ENCODE results near the gene TIFAB. TPM values are rescaled to one million over a fixed set of nuclear protein-coding genes. Genes with fewer than 3 reads are reported as not detected.

The TIFAB gene
- total RNA-seq, 6 donors from 2014 or later: 0.23 to 0.24 TPM; not detected in 4

- no peak for DNase-seq
- Histone ChIP-seq H3K27me3 (peaks cover 0 to 35% (median 19%) of the 10 kb centered on the region in 4 donors), H3K4me3 (no peak overlapping the region), H3K27ac (no peak overlapping the region), H3K36me3 (no peaks in the 10 kb centered on the region), H3K4me1 (peaks cover 16 to 42% (median 34%) of the 10 kb centered on the region in 4 donors), H3K9me3 (no peaks in the 10 kb centered on the region)
- ATAC-seq (ENCODE audit: low FRiP score in 2 of 2): no peak
- WGBS, 2 donors: 33 to 41% methylated on average over 1 of the region's 1 CpG
- TF ChIP-seq EP300 (IDR thresholded peaks at IDR 0.05): no peak
- TF ChIP-seq, protein P1, sequence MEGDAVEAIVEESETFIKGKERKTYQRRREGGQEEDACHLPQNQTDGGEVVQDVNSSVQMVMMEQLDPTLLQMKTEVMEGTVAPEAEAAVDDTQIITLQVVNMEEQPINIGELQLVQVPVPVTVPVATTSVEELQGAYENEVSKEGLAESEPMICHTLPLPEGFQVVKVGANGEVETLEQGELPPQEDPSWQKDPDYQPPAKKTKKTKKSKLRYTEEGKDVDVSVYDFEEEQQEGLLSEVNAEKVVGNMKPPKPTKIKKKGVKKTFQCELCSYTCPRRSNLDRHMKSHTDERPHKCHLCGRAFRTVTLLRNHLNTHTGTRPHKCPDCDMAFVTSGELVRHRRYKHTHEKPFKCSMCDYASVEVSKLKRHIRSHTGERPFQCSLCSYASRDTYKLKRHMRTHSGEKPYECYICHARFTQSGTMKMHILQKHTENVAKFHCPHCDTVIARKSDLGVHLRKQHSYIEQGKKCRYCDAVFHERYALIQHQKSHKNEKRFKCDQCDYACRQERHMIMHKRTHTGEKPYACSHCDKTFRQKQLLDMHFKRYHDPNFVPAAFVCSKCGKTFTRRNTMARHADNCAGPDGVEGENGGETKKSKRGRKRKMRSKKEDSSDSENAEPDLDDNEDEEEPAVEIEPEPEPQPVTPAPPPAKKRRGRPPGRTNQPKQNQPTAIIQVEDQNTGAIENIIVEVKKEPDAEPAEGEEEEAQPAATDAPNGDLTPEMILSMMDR (IDR thresholded peaks at IDR 0.05): no peak
- no peak for TF ChIP-seq POLR2A (IDR thresholded peaks at IDR 0.05)
- TF ChIP-seq POLR2AphosphoS5 (IDR thresholded peaks at IDR 0.05): no peak
These were observed 34.9 kb upstream of the TIFAB start for GRCh38 chr5:135487037-135487395.

GRCh38 chr5:135486131-135487036, 34.2 kb upstream of the TIFAB start:
- H3K36me3 ChIP-seq: no peaks in the 10 kb centered on the region
- DNase-seq (peak in 1 of 2 donors; percentile 31), ATAC-seq (ENCODE audit: low FRiP score in 2 of 2) (no peak)
- no peaks in the 10 kb centered on the region for H3K9me3 ChIP-seq
- H3K4me3 ChIP-seq: no peak overlapping the region
- H3K27ac ChIP-seq: no peak overlapping the region
- peaks cover 0 to 33% (median 19%) of the 10 kb centered on the region in 4 donors for H3K27me3 ChIP-seq
- H3K4me1 ChIP-seq: peaks cover 16 to 37% (median 29%) of the 10 kb centered on the region in 4 donors
- 60 to 77% methylated on average over 12 to 13 of the region's 13 CpGs for WGBS, 2 donors
- TF ChIP-seq POLR2AphosphoS5 (IDR thresholded peaks at IDR 0.05) (no peak), EP300 (IDR thresholded peaks at IDR 0.05) (no peak), POLR2A (IDR thresholded peaks at IDR 0.05) (no peak)
- TF ChIP-seq, protein P1 (IDR thresholded peaks at IDR 0.05): no peak

DNA sequence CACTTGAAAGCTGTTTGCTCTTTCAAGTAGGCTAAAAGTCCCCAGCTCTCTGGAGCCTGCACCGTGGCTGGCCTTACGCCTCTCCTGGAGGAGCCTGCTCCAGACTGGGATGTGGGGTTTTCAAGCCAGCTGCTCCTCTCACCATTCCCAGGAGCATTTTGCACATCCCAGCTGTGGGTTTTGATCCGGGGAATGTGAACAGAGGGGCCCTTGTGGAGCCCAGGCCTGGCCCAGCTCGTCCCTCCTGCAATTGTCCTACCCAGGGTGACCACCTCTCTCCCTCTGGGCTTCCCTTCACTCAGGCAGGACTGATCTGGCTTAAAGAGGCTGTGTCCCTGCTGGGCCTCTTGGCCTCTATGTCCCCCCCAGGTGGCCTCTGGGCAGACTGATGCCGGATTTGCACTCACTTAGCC, 32.5 kb upstream of the TIFAB start:
- ATAC-seq (ENCODE audit: low FRiP score in 2 of 2): no peak
- H3K27me3 ChIP-seq: peaks cover 0 to 19% (median 11%) of the 10 kb centered on the region in 4 donors

DNA sequence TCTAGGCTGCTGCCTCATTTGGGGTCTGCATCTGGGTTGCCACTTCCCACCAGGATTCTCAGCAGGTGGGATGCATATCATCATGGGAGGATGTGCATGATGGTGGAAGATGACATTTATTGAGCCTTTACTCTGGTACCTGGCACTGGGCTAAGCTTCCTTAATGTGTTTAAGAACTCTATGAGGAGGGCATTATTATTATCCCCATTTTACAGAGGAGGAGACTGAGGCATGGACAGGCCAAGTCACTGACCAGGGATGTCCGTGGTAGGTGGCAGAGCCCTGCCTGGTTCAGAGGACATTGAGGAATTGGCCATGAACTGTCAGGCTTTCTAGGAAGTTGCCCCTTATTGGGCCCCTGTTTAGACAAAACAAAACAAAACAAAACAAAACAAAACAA, 31.1 kb upstream of the TIFAB start:
- Histone ChIP-seq H3K36me3 (no peaks in the 10 kb centered on the region), H3K9me3 (no peaks in the 10 kb centered on the region), H3K4me3 (no peak overlapping the region), H3K4me1 (peaks cover 0 to 7% (median 3%) of the 10 kb centered on the region in 4 donors), H3K27me3 (peaks cover 0 to 6% (median 1%) of the 10 kb centered on the region in 4 donors), H3K27ac (no peak overlapping the region)
- 68 to 75% methylated on average over 1 of the region's 1 CpG for WGBS, 2 donors
- DNase-seq: no peak
- TF ChIP-seq, protein P1 (IDR thresholded peaks at IDR 0.05): no peak
- TF ChIP-seq EP300 (IDR thresholded peaks at IDR 0.05) (no peak), POLR2A (IDR thresholded peaks at IDR 0.05) (no peak), POLR2AphosphoS5 (IDR thresholded peaks at IDR 0.05) (no peak)
- no peak for ATAC-seq (ENCODE audit: low FRiP score in 2 of 2)

More for the DNA sequence above, 32.5 kb upstream of the TIFAB start:
- Histone ChIP-seq H3K27ac (no peak overlapping the region), H3K4me3 (no peak overlapping the region), H3K9me3 (no peaks in the 10 kb centered on the region), H3K36me3 (no peaks in the 10 kb centered on the region), H3K4me1 (peaks cover 12 to 21% (median 17%) of the 10 kb centered on the region in 4 donors)
- WGBS, 2 donors: 49 to 53% methylated on average over 2 to 5 of the region's 5 CpGs
- peak in 1 of 2 donors; percentile 52 for DNase-seq
- TF ChIP-seq POLR2AphosphoS5 (IDR thresholded peaks at IDR 0.05) (no peak), POLR2A (IDR thresholded peaks at IDR 0.05) (no peak)

GRCh38 chr5:135482381-135482933, 30.3 kb upstream of the TIFAB start:
- 58 to 63% methylated on average over 9 of the region's 9 CpGs for WGBS, 2 donors
- H3K27ac ChIP-seq: no peak overlapping the region
- H3K36me3 ChIP-seq: no peaks in the 10 kb centered on the region
- ATAC-seq (ENCODE audit: low FRiP score in 2 of 2) (no peak), DNase-seq (no peak)
- H3K4me3 ChIP-seq: no peak overlapping the region
- peaks cover 0 to 3% (median 0%) of the 10 kb centered on the region in 4 donors for H3K27me3 ChIP-seq
- peaks cover 0 to 4% (median 0%) of the 10 kb centered on the region in 4 donors for H3K4me1 ChIP-seq
- H3K9me3 ChIP-seq: no peaks in the 10 kb centered on the region
- TF ChIP-seq POLR2A (IDR thresholded peaks at IDR 0.05): no peak
- TF ChIP-seq, protein P1 (IDR thresholded peaks at IDR 0.05): no peak
- no peak for TF ChIP-seq EP300 (IDR thresholded peaks at IDR 0.05)
- TF ChIP-seq POLR2AphosphoS5 (IDR thresholded peaks at IDR 0.05): no peak
